Mesodermal cell (in vitro differentiated cells): ENCODE results near the gene CSTA.
A peak's percentile ranks its signal among the peaks of the same experiment; 100 is the strongest.

ENCODE experiments used
- H3K27ac ChIP-seq: 2 replicates; pipeline ENCODE4 v1.7.0; 2013; ENCODE audit warnings: mild to moderate bottlenecking, low read depth, low read length, moderate library complexity; ENCODE audit not compliant: severe bottlenecking
- H3K36me3 ChIP-seq: 2 replicates; pipeline ENCODE4 v1.7.1; 2013; ENCODE audit warnings: mild to moderate bottlenecking, low read length, moderate library complexity; ENCODE audit not compliant: control insufficient read depth, insufficient read depth
- H3K4me1 ChIP-seq: one replicate; pipeline ENCODE4 v1.7.1; 2013; ENCODE audit warnings: mild to moderate bottlenecking, low read length; ENCODE audit not compliant: insufficient read depth, control insufficient read depth, poor library complexity, severe bottlenecking
- H3K4me3 ChIP-seq: 2 replicates; pipeline ENCODE4 v1.7.0; 2013; ENCODE audit warnings: low read length, control low read depth, mild to moderate bottlenecking; ENCODE audit not compliant: insufficient read depth, poor library complexity, severe bottlenecking; ENCODE audit errors: extremely low read depth
- H3K9me3 ChIP-seq: 2 replicates; pipeline ENCODE4 v1.7.1; 2013; ENCODE audit warnings: mild to moderate bottlenecking, low read length, moderate library complexity; ENCODE audit not compliant: control insufficient read depth
- WGBS, 2 experiments: methylation state at CpG; one replicate each; pipeline ENCODE4 v1.1.5; 2013; ENCODE audit warnings: missing lambda C conversion rate in 2 of 2; ENCODE audit not compliant: insufficient coverage in 2 of 2; 5-methylcytosine and 5-hydroxymethylcytosine counted together

CSTA gene

DNA sequence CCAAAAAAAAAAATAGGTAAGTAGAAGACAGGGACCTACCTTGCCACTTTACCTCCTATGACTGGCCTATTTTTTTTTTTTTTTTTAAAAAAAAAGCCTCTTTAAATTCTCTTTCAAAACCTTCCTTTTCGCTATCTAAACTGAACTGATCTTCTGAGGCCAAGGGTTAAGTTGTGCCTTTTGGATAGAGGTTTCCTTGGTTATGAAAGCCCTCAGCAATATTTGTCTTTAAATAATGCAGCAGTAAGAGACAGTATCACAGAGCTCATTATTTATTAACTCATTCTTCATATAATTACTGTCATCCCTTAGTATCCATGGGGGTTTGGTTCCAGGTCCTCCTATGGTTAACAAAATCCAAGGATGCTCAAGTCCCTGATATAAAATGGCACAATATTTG is 49.0 kb downstream of the CSTA start:
- Histone ChIP-seq H3K9me3 (no peaks in the 10 kb centered on the region), H3K36me3 (peaks cover 26% of the 10 kb centered on the region), H3K4me3 (no peak overlapping the region), H3K4me1 (no peaks in the 10 kb centered on the region), H3K27ac (no peak overlapping the region)
- no CpG with 5 or more reads among the region's 1 CpG for WGBS, 2 experiments

DNA sequence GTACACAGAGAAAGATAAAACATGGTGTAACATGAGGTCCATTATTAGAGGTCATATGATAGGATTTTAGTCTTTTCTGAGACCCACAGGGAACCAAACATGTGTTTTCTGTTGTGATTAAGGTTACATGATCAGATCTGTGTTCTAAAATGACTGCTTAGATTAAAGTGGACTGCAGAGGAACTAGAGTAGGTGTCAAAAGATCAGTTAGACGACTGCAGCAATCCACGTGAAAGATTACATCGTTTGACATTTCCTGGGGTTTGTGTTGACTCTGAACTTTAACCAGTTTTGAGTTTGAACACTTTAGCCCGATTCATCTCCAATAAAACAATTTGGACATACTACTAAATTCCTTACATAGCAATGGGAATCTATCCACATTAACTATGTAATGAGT is 52.9 kb downstream of the CSTA start:
- Histone ChIP-seq H3K9me3 (no peaks in the 10 kb centered on the region), H3K4me3 (no peak overlapping the region), H3K36me3 (peaks cover 17% of the 10 kb centered on the region), H3K4me1 (peaks cover 6% of the 10 kb centered on the region), H3K27ac (no peak overlapping the region)
- WGBS, 2 experiments, result 93 to 100% methylated on average over 3 of the region's 4 CpGs

DNA sequence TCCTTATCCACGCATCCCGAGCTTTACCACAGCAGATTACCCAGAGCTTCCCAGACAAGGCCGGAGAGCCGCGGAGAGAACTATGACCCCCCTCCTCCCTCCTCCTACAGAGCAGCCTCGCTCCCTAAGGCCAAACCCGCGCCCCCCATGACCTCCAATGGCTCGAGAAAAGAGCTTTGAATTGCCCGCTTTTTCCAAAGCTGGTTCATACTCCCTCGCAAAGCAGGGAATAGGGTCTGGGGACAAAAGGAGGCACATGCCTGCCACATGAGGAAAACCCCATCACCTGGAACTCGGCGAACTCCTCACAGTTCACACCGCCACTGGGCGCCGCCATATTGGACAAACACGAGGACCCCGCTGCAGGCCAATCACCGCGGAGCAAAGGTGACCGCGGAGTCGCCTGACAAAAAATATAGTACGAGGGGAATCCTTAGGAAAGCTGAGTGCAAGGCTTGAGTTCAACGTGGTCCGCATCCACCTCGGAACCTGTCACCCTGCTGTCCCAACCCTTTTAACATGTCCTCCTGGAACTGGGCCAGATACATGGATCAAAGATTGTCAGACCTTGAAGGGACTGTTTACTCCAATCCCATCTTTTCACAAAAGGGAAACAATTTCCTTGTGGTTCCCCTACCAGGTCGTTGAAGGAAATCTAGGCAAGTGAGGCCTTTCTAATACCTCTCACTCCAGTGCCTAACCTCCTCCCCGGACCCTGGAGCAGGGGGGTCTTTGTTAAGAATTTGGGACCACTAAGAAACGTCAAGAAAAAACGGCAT is 58.0 kb downstream of the CSTA start, which contains the start of gene MIX23:
Gene MIX23, minus strand, starts transcription at position 344 of the 779 bp plus-strand sequence. Its CDS starts 7 bp downstream, at position 337.
- Histone ChIP-seq H3K4me1 (peaks cover 6% of the 10 kb centered on the region), H3K27ac (peak within 1 kb of the TSS; percentile 72), H3K36me3 (peaks cover 10% of the 10 kb centered on the region), H3K9me3 (no peaks in the 10 kb centered on the region), H3K4me3 (peak within 1 kb of the TSS; percentile 74)
- 1 to 3% methylated on average over 19 to 21 of the region's 31 CpGs for WGBS, 2 experiments

DNA sequence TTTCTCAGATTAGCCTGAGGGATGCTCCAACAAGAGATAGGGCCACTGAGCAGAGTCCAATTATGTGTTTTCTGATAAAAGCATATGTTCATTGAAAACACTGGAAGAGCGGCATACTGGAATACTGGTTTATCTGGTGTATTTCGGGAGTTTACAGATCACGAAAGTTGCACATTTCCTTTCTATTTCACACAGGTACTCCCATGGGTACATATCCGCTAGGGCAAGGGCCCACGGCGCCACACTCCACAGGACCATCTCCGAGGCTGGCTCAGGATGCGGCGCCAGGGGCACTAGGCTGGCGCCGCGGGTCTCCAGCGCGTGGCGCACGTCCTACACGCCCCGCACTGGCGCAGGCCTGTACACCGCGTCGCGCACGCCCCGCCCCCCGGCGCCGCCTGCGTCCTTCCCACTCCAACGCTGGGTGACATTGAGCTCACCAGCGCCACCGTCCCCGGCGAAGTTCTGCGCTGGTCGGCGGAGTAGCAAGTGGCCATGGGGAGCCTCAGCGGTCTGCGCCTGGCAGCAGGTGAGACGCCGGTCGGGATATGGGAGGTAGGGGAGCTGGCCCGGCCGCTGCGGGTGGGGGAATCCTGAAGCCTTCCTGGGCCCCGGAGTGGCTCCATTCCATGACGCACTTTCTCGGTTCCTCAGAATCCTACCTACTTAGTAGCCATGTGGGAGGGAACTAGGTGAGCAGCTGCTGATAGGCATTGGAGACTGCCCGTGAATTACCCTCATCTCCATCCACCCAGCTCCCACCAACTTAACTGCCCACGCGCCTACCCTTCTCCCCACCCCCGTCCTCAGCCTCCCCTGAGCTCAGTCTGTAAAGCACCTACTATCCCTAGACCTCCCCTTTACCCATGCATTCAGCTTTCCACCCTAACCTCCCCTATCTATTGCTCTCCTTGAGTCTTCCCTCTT is 59.0 kb downstream of the CSTA start, which contains the start of gene FAM162A:
Gene FAM162A, plus strand, starts transcription at position 412 of the 927 bp plus-strand sequence. Its CDS starts 84 bp downstream, at position 496.
- WGBS, 2 experiments, result 2 to 4% methylated on average over 19 to 29 of the region's 52 CpGs
- Histone ChIP-seq H3K9me3 (no peaks in the 10 kb centered on the region), H3K36me3 (peaks cover 10% of the 10 kb centered on the region), H3K4me3 (peak within 1 kb of the TSS; percentile 74), H3K4me1 (peaks cover 6% of the 10 kb centered on the region), H3K27ac (peak within 1 kb of the TSS; percentile 72)

DNA sequence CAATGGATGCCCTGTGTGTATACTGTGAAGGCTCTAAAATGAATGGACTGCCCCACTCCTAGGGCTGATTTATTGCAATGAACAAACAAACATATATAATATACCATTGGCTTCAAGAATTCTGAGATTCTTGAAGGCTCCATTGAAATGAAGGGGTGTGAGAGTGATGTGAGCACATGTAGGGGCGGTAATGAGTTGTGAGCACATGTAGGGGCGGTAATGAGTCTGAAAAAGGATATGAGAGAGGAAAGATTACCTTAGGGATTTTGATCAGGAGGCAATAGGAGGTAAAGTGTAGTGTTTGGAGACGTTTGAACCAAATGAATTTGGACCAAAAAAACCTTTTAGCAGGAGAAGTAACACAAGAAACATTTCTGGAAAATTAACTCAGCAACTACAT is 62.7 kb downstream of the CSTA start:
- no peaks in the 10 kb centered on the region for H3K9me3 ChIP-seq
- no peaks in the 10 kb centered on the region for H3K36me3 ChIP-seq
- 78 to 83% methylated on average over 2 of the region's 3 CpGs for WGBS, 2 experiments
- H3K4me3 ChIP-seq, result no peak overlapping the region
- H3K27ac ChIP-seq, result no peak overlapping the region
- H3K4me1 ChIP-seq, result no peaks in the 10 kb centered on the region

DNA sequence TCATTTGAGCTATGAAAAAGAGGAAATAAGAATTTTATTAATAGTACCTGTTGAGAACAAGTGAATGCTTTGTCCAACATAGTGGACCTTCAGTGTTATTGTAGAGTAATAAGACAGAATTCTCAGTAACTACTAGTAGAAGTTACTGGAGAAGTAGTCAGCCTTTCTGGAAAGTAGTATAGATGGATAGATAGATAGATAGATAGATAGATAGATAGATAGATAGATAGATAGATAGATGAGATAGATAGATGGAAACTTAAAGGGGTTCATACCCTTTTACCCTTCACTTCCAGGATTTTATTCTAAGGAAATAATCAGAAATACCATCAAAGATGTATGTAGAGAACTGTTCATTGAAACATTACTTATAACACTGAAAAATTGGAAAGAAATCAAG is 64.1 kb downstream of the CSTA start:
- H3K27ac ChIP-seq, result no peak overlapping the region

DNA sequence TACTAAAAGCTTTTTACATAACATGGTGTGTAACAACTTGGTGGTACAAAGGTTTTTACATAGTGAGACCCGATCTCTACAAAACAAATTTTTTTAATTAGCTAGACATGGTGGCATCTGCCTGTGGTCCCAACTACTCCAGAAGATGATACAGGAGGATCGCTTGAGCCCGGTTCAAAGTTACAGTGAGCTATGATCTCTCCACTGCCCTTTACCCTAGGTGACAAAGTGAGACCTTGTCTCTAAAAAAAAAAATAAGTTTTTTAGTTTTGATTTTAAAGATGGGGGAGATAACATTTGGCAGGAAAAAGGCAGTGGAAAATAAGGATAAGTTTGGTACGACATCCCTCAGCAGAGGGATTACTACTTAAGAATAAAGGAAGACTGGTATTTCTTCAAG is 64.8 kb downstream of the CSTA start:
- Histone ChIP-seq H3K27ac (no peak overlapping the region), H3K4me3 (no peak overlapping the region), H3K4me1 (peaks cover 16% of the 10 kb centered on the region), H3K9me3 (no peaks in the 10 kb centered on the region), H3K36me3 (no peaks in the 10 kb centered on the region)
- 73 to 93% methylated on average over 3 of the region's 4 CpGs for WGBS, 2 experiments

More for the DNA sequence above, 64.1 kb downstream of the CSTA start:
- no peaks in the 10 kb centered on the region for H3K36me3 ChIP-seq
- H3K4me3 ChIP-seq, result no peak overlapping the region
- H3K9me3 ChIP-seq, result no peaks in the 10 kb centered on the region
- peaks cover 12% of the 10 kb centered on the region for H3K4me1 ChIP-seq

DNA sequence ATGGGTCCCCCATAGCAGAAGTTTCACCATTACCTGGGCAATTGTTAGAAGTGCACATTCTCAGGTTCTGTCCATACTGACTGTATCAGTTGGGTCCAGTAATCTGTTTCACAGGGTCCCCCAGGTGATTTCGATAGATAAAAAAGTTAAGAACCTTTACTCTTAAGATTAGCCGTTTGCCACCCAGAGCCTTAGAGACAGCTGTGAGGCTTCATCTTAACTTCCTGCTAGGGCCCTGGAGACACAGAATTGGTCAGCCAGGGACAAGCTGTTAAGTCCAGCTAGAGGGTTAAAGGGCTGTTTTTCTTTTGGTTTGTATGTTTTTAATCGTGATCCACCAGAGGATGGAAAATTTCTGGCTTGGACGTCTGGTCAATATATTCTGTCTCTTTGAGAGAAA is 65.6 kb downstream of the CSTA start:
- no peak overlapping the region for H3K4me3 ChIP-seq
- no peaks in the 10 kb centered on the region for H3K9me3 ChIP-seq
- 93% methylated on average over 2 to 3 of the region's 4 CpGs for WGBS, 2 experiments
- H3K36me3 ChIP-seq, result no peaks in the 10 kb centered on the region
- no peak overlapping the region for H3K27ac ChIP-seq
- H3K4me1 ChIP-seq, result peaks cover 16% of the 10 kb centered on the region
